GM12891 (cell line): ENCODE data around the gene KLRC4.

Source experiments
- POLR2A ChIP-seq: IDR thresholded peaks from 2 replicates; pipeline ENCODE4 v1.6.1; 2011; ENCODE audit warnings: low read depth, low read length, control low read depth
- TAF1 ChIP-seq: IDR thresholded peaks from 2 replicates; pipeline ENCODE4 v1.6.1; 2011; ENCODE audit warnings: low read depth, low read length, control low read depth

DNA sequence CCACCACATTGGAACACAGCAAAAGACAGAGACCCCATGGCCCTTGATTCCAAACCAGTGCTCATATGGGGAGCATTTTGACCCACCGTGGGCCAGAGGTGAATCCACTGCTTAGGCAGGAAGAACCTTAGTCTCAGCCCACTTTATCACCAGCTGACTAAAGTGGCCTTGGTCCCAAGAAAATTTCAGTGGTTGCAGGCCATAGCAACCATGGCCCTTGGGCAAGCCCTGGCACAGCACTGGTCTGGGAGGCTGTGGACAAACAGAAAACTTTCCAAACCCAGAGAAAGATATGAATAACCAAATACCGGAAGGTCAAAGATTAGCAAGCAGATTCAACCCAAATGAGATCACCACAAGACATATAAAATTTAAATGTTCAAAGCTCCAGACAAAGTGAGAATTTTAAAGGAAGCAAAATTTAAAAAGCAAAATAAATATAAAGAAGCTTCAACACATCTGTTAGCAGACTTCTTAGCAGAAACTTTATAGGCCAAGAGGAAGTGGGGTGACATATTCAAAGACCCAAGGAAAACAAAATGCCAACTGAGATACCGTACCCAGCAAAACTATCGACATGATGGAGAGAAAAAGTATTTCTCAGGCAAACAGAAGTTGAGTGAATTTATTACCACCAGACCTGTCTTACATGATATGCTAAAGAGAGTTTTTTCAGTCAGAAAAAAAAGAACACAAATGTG, 27.5 kb downstream of the KLRC4 start:
- TF ChIP-seq POLR2A (no peak), TAF1 (no peak)
